ENCODE measurements around the gene OBSCN. TPM values are rescaled to one million over a fixed set of nuclear protein-coding genes. Genes with fewer than 3 reads are reported as not detected.

OBSCN gene
- total RNA-seq, 2 donors from 2014 or later = 159 to 317 TPM

DNA sequence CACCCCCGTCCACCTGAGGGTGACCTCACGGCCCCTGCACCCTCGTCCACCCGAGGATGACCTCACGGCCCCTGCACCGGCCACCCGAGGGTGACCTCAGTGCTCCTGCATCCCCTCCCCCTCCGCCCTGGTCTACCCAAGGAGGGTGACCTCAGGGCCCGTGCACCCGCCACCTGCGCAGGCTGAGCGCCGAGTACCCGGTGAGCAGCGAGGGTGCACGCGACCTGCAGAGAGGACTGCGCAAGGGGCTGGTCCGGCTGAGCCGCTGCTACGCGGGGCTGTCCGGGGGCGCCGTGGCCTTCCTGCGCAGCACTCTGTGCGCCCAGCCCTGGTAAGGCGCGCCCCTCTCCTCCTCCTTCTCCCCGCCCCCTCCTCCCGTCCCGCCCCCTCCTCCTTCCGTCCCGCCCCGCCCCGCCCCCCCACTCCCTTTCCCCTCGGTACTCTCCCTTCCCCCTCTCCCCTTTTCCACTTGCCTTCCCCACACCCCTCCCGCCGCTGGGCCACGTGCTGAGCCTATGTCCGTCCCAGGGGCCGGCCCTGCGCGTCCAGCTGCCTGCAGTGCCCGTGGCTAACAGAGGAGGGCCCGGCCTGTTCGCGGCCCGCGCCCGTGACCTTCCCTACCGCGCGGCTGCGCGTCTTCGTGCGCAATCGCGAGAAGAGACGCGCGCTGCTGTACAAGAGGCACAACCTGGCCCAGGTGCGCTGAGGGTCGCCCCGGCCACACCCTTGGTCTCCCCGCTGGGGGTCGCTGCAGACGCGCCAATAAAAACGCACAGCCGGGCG lies 170.4 kb downstream of the OBSCN start:
- H3K4me1 ChIP-seq = peaks cover 0 to 42% of the 10 kb centered on the region in 2 donors

GRCh38 chr1:228378873-228379460 lies 171.1 kb downstream of the OBSCN start:
- Histone ChIP-seq H3K27me3 (no peaks in the 10 kb centered on the region), H3K27ac (peak overlapping the region; percentile 37 to 92), H3K36me3 (peaks cover 36% of the 10 kb centered on the region), H3K9me3 (no peaks in the 10 kb centered on the region), H3K4me3 (peak overlapping the region; percentile 28 to 51), H3K4me1 (peaks cover 0 to 35% of the 10 kb centered on the region in 2 donors)
- TF ChIP-seq CTCF (IDR thresholded peaks at IDR 0.05) = no peak
- DNase-seq (ENCODE audit: low spot score) = no peak

More for the DNA sequence above, 170.4 kb downstream of the OBSCN start:
- Histone ChIP-seq H3K4me3 (peak overlapping the region; percentile 28 to 51), H3K27me3 (no peaks in the 10 kb centered on the region), H3K27ac (peak overlapping the region; percentile 37 to 92), H3K9me3 (no peaks in the 10 kb centered on the region), H3K36me3 (peaks cover 36% of the 10 kb centered on the region)
- DNase-seq (ENCODE audit: low spot score) = peak; percentile 73
- peak in 1 of 2 donors; percentile 56 for TF ChIP-seq CTCF (IDR thresholded peaks at IDR 0.05)

GRCh38 chr1:228379666-228380065 lies 171.8 kb downstream of the OBSCN start:
- TF ChIP-seq CTCF (IDR thresholded peaks at IDR 0.05) = no peak
- H3K9me3 ChIP-seq = no peaks in the 10 kb centered on the region
- no peak for DNase-seq (ENCODE audit: low spot score)
- H3K36me3 ChIP-seq = peaks cover 36% of the 10 kb centered on the region
- peak overlapping the region in 1 of 2 donors; percentile 92 for H3K27ac ChIP-seq
- H3K27me3 ChIP-seq = no peaks in the 10 kb centered on the region
- no peak overlapping the region for H3K4me3 ChIP-seq
- peaks cover 0 to 28% of the 10 kb centered on the region in 2 donors for H3K4me1 ChIP-seq

- Histone ChIP-seq H3K27ac (no peak overlapping the region), H3K4me1 (peaks cover 0 to 19% of the 10 kb centered on the region in 2 donors), H3K27me3 (no peaks in the 10 kb centered on the region), H3K4me3 (no peak overlapping the region), H3K36me3 (peaks cover 23% of the 10 kb centered on the region), H3K9me3 (no peaks in the 10 kb centered on the region)
- DNase-seq (ENCODE audit: low spot score) = no peak
- no peak for TF ChIP-seq CTCF (IDR thresholded peaks at IDR 0.05)
These were observed 173.5 kb downstream of the OBSCN start for GRCh38 chr1:228381356-228381755.

DNA sequence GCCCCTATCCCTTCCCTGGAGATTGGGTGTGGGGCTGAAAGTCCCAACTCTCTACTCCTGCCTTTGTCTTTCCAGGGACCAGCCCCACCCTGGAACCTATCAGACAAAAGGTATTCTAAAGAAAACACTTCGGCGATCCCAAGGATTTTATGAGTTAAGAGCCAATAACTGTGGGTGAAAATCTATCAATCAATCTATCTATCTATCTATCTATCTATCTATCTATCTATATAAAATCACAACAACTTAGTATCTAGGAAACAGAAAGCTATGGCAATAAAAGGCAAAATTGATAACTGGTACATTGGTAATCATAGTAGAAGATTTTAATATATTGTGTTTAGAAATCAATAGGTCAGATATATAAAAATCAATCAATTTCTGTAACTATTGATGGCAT lies 175.9 kb downstream of the OBSCN start:
- H3K27me3 ChIP-seq = no peaks in the 10 kb centered on the region

More for the DNA sequence above, 175.9 kb downstream of the OBSCN start:
- no peak for DNase-seq (ENCODE audit: low spot score)
- Histone ChIP-seq H3K4me1 (peaks cover 0 to 9% of the 10 kb centered on the region in 2 donors), H3K36me3 (peaks cover 3% of the 10 kb centered on the region), H3K27ac (no peak overlapping the region), H3K9me3 (no peaks in the 10 kb centered on the region), H3K4me3 (no peak overlapping the region)
- no peak for TF ChIP-seq CTCF (IDR thresholded peaks at IDR 0.05)
